SK-N-SH (cell line): ENCODE measurements around the gene PLB1. TPM values are rescaled to one million over a fixed set of nuclear protein-coding genes. Genes with fewer than 3 reads are reported as not detected.

Source experiments
- CTCF ChIA-PET: fragments of 300-600, 350-600 bp; formaldehyde crosslinking; extraction: SDS; loops from one replicate; lab custom pipeline; 2021; lab: Yijun Ruan, JAX
- POLR2A ChIA-PET: fragments of 350-600 bp; sonication (Branson Sonifier 250); formaldehyde crosslinking; extraction: SDS; loops from one replicate; lab custom pipeline; 2020; ENCODE audit warnings: antibody characterized with exemption, inconsistent platforms; lab: Yijun Ruan, JAX
- DNase-seq: peaks from one replicate; pipeline ENCODE4 v3.0.0; 2012
- H2AFZ ChIP-seq: fragments of 200-600 bp; sonication (generic); 2 replicates; pipeline ENCODE4 v1.8.1; 2016; ENCODE audit warnings: antibody characterized with exemption, mild to moderate bottlenecking, low read depth
- H3F3A ChIP-seq: fragments of 200-600 bp; sonication (generic); replicated peaks from 2 replicates; pipeline ENCODE3; 2016; ENCODE audit warnings: antibody characterized with exemption, mild to moderate bottlenecking; ENCODE audit not compliant: insufficient read depth
- H3K27ac ChIP-seq, 2 experiments: fragments of 200-500 bp in 1 of 2; fragments of 200-600 bp in 1 of 2; sonication (Bioruptor generic) in 1 of 2; sonication (generic), shearing (Covaris generic) in 1 of 2; 2 replicates each; pipeline versions ENCODE4 v1.5.1 to v1.6.1; 2014 to 2016; ENCODE audit warnings: low read depth in 2 of 2, inconsistent platforms in 1 of 2, low read length in 1 of 2, mild to moderate bottlenecking in 1 of 2, mixed read lengths in 1 of 2
- H3K27me3 ChIP-seq: fragments of 200-600 bp; sonication (generic), shearing (Covaris generic); 2 replicates; pipeline ENCODE4 v1.6.1; 2016; ENCODE audit warnings: mixed run types; ENCODE audit not compliant: insufficient read depth
- H3K36me3 ChIP-seq, 2 experiments: fragments of 200-500 bp in 1 of 2; fragments of 200-600 bp in 1 of 2; sonication (Bioruptor generic) in 1 of 2; sonication (generic) in 1 of 2; replicated peaks in 1 of 2; 2 replicates each; pipeline versions ENCODE3 to v1.5.1; 2014 to 2016; ENCODE audit warnings: low read length in 1 of 2, mild to moderate bottlenecking in 1 of 2; ENCODE audit not compliant: insufficient read depth in 2 of 2, control insufficient read depth in 1 of 2
- H3K4me1 ChIP-seq, 2 experiments: fragments of 200-500 bp in 1 of 2; fragments of 200-600 bp in 1 of 2; sonication (Bioruptor generic) in 1 of 2; sonication (generic), shearing (Covaris generic) in 1 of 2; 2 replicates each; pipeline versions ENCODE4 v1.5.1 to v1.6.1; 2014 to 2016; ENCODE audit warnings: low read depth in 1 of 2, low read length in 1 of 2, mixed run types in 1 of 2; ENCODE audit not compliant: insufficient read depth in 2 of 2, control insufficient read depth in 1 of 2
- H3K4me2 ChIP-seq: fragments of 200-600 bp; sonication (generic), shearing (Covaris generic); 2 replicates; pipeline ENCODE4 v1.6.1; 2017; ENCODE audit warnings: mixed run types
- H3K4me3 ChIP-seq, 2 experiments: fragments of 200-500 bp in 1 of 2; fragments of 200-600 bp in 1 of 2; sonication (Bioruptor generic) in 1 of 2; sonication (generic), shearing (Covaris generic) in 1 of 2; 2 replicates each; pipeline versions ENCODE4 v1.5.1 to v1.8.1; 2014 to 2016; ENCODE audit warnings: low read depth in 2 of 2, inconsistent platforms in 1 of 2, low read length in 1 of 2, mild to moderate bottlenecking in 1 of 2, mixed read lengths in 1 of 2, moderate library complexity in 1 of 2
- H3K79me2 ChIP-seq: fragments of 200-600 bp; sonication (generic); 2 replicates; pipeline ENCODE4 v1.8.1; 2017; ENCODE audit warnings: mild to moderate bottlenecking; ENCODE audit not compliant: insufficient read depth
- H3K9ac ChIP-seq: fragments of 200-600 bp; sonication (generic); 2 replicates; pipeline ENCODE4 v1.6.1; 2017; ENCODE audit warnings: mixed run types
- H3K9me2 ChIP-seq: fragments of 200-600 bp; sonication (generic); 2 replicates; pipeline ENCODE4 v1.6.1; 2017; ENCODE audit warnings: mixed run types
- H3K9me3 ChIP-seq: fragments of 200-600 bp; sonication (generic); 2 replicates; pipeline ENCODE4 v1.6.1; 2017; ENCODE audit warnings: mixed run types, mild to moderate bottlenecking, moderate library complexity
- H4K20me1 ChIP-seq: fragments of 200-600 bp; sonication (generic); 2 replicates; pipeline ENCODE4 v1.6.1; 2017; ENCODE audit warnings: mild to moderate bottlenecking, mixed run types; ENCODE audit not compliant: insufficient read depth
- CHD2 ChIP-seq: fragments of 150-350 bp; IDR thresholded peaks from 2 replicates; pipeline ENCODE4 v1.6.1; 2018; ENCODE audit warnings: low read length; ENCODE audit not compliant: partially characterized antibody
- ELF1 ChIP-seq: IDR thresholded peaks from 2 replicates; pipeline ENCODE4 v1.4.0; 2012
- FOSL2 ChIP-seq: IDR thresholded peaks from 2 replicates; pipeline ENCODE4 v1.4.0; 2012; ENCODE audit warnings: low read depth, mild to moderate bottlenecking, moderate library complexity, borderline replicate concordance
- GABPA ChIP-seq: IDR thresholded peaks from 2 replicates; pipeline ENCODE4 v1.4.0; 2012; ENCODE audit warnings: low read depth, mild to moderate bottlenecking
- JUND ChIP-seq: IDR thresholded peaks from 2 replicates; pipeline ENCODE4 v1.4.0; 2012
- MAX ChIP-seq: IDR thresholded peaks from 2 replicates; pipeline ENCODE4 v1.4.0; 2012; ENCODE audit warnings: low read depth
- NFIC ChIP-seq: IDR thresholded peaks from 2 replicates; pipeline ENCODE4 v1.4.0; 2012; ENCODE audit warnings: borderline replicate concordance
- NRF1 ChIP-seq: IDR thresholded peaks from 2 replicates; pipeline ENCODE4 v1.6.1; 2012; ENCODE audit warnings: low read depth, mild to moderate bottlenecking, low read length
- RAD21 ChIP-seq: IDR thresholded peaks from 2 replicates; pipeline ENCODE4 v1.6.1; 2012; ENCODE audit warnings: mild to moderate bottlenecking, low read length
- REST ChIP-seq: IDR thresholded peaks from 2 replicates; pipeline ENCODE4 v1.6.1; 2012; ENCODE audit warnings: mild to moderate bottlenecking, low read depth, low read length, moderate library complexity
- RFX5 ChIP-seq: IDR thresholded peaks from 2 replicates; pipeline ENCODE4 v1.6.1; 2012; ENCODE audit warnings: mild to moderate bottlenecking, improper control_type of control experiment, low read length
- SIN3A ChIP-seq: IDR thresholded peaks from 2 replicates; pipeline ENCODE4 v1.6.1; 2012; ENCODE audit warnings: low read depth, mild to moderate bottlenecking, low read length, moderate library complexity, borderline replicate concordance
- SMC3 ChIP-seq: IDR thresholded peaks from 2 replicates; pipeline ENCODE4 v1.6.1; 2012; ENCODE audit warnings: low read depth, low read length, improper control_type of control experiment
- TAF1 ChIP-seq: IDR thresholded peaks from 2 replicates; pipeline ENCODE4 v1.6.1; 2012; ENCODE audit warnings: low read depth, mild to moderate bottlenecking, low read length, moderate library complexity, borderline replicate concordance
- TCF12 ChIP-seq: IDR thresholded peaks from 2 replicates; pipeline ENCODE4 v1.4.0; 2012
- TEAD4 ChIP-seq: IDR thresholded peaks from 2 replicates; pipeline ENCODE4 v1.4.0; 2012; ENCODE audit warnings: mild to moderate bottlenecking, borderline replicate concordance; ENCODE audit not compliant: insufficient read depth
- WGBS: methylation state at CpG from one replicate; pipeline ENCODE4 v1.1.6; 2017; ENCODE audit warnings: low lambda C conversion rate; 5-methylcytosine and 5-hydroxymethylcytosine counted together
- polyA plus RNA-seq, 3 experiments: library from polyadenylated mRNA; depleted of rRNA; stranded (reverse); fragments of >200 nt; gene quantifications; 2 replicates each; pipeline ENCODE4 v1.2.3, GENCODE V29; 2012
- TF ChIP-seq, protein P1 (sequence below): fragments of 150-350 bp; IDR thresholded peaks from 2 replicates; pipeline ENCODE4 v1.6.1; 2016; ENCODE audit warnings: mild to moderate bottlenecking, low read depth, low read length
- TF ChIP-seq, protein P2 (sequence below): IDR thresholded peaks from 2 replicates; pipeline ENCODE4; 2012
- TF ChIP-seq, protein P3 (sequence below): fragments of 150-350 bp; IDR thresholded peaks from 2 replicates; pipeline ENCODE4 v1.6.1; 2017; ENCODE audit warnings: antibody characterized with exemption, low read length, low read depth, borderline replicate concordance

Gene PLB1
- polyA plus RNA-seq, 1 of the 3 experiments (the other 2 are of a cell fraction): 0.10 TPM

DNA sequence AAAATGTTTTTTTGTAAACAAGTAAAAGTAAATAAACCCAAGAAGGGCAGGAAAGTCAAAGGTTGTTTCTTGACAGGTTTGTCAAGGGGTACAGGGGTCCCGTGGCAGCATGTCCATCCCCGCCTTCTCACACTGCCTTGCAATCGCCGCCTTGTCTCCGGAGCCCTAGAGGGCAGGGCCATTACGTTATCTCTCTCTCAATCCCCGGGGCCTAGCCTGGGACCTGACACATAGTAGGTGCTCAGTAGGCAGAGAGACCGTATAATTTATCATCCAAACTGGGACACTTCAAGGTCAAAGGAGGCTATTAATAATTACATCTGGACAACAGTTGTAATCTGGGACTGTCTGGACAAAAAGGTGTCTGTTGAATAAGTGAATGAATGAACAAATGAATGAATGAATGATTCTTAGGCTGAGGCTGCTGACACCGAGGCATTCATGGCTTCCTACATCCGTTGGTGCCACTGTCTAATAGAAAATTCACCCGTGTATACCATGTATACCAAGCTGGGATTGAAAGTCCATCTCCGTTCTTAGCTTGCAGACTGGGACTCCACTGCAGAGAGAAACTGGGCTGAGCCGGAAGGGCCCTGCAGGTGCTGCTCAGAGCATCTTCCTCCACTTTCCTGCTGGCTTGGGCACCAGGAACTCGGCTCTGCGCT is 44.8 kb upstream of the PLB1 start (continued):
- TF ChIP-seq, protein P1, sequence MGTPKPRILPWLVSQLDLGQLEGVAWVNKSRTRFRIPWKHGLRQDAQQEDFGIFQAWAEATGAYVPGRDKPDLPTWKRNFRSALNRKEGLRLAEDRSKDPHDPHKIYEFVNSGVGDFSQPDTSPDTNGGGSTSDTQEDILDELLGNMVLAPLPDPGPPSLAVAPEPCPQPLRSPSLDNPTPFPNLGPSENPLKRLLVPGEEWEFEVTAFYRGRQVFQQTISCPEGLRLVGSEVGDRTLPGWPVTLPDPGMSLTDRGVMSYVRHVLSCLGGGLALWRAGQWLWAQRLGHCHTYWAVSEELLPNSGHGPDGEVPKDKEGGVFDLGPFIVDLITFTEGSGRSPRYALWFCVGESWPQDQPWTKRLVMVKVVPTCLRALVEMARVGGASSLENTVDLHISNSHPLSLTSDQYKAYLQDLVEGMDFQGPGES: no peak
- TF ChIP-seq GABPA (no peak), TAF1 (no peak), RAD21 (no peak), ELF1 (no peak), SMC3 (no peak), FOSL2 (no peak), TEAD4 (no peak)
- TF ChIP-seq, all 33 proteins: peak for 0

DNA sequence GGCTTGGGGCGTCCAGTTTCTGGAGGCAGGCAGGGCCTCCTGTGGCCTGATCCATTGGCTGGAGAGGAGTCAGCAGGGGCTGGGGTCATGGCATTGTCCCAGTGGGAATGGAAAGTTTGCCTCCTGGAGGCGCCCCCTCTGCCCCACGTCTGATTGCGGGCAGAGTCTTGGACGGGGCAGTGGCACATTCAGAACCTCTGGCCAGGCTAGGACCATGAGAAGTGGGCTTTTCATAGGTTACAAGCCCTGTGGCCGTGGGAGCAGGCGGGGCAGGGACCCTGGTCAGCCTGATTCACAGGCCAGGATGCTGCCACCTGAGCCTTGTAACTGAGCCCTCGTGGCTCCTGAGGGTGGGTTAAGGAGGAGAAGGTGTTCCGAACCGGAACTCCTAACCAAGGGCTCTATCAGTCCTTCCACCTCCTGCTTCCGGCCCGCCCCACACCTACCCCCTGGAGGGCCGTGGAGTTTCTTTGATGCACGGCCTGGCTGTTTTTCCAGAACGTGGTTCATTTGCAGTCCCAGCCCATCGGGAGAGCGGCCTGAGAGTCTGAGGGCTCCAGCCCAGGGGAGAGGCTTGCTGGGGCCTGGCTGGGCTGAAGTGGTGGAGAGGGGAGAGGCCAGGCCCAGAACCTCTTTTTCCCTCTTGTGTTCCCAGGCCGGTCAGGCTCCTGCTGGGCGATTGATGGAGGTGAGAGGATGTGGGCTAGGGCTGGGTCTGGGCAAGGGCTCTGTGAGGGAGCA is 43.9 kb upstream of the PLB1 start:
- Histone ChIP-seq H3K4me3 (no peak overlapping the region), H3K4me1 (peaks cover 3 to 24% of the 10 kb centered on the region in 2 experiments; a peak in 2 of 4 replicates), H3K9me3 (no peaks in the 10 kb centered on the region), H3K9me2 (no peaks in the 10 kb centered on the region), H3K27me3 (no peaks in the 10 kb centered on the region), H2AFZ (no peak overlapping the region), H3K4me2 (no peak overlapping the region), H3K36me3 (no peaks in the 10 kb centered on the region), H3K9ac (no peak overlapping the region)
- no peak for DNase-seq
- POLR2A ChIA-PET: interaction anchor here (1.1 kb wide), 1 partner anchor 124 kb away, joined by 3 read pairs; no protein-coding TSS in a partner anchor
- TF ChIP-seq, protein P2, sequence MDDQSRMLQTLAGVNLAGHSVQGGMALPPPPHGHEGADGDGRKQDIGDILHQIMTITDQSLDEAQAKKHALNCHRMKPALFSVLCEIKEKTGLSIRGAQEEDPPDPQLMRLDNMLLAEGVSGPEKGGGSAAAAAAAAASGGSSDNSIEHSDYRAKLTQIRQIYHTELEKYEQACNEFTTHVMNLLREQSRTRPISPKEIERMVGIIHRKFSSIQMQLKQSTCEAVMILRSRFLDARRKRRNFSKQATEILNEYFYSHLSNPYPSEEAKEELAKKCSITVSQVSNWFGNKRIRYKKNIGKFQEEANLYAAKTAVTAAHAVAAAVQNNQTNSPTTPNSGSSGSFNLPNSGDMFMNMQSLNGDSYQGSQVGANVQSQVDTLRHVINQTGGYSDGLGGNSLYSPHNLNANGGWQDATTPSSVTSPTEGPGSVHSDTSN: no peak
- TF ChIP-seq, protein P1: no peak
- TF ChIP-seq GABPA (no peak), TCF12 (no peak), SIN3A (no peak), CHD2 (no peak), JUND (no peak), RFX5 (no peak), ELF1 (no peak), REST (no peak), SMC3 (no peak), FOSL2 (no peak), RAD21 (no peak), TAF1 (no peak), MAX (no peak), NFIC (no peak), NRF1 (no peak)
- TF ChIP-seq, protein P3, sequence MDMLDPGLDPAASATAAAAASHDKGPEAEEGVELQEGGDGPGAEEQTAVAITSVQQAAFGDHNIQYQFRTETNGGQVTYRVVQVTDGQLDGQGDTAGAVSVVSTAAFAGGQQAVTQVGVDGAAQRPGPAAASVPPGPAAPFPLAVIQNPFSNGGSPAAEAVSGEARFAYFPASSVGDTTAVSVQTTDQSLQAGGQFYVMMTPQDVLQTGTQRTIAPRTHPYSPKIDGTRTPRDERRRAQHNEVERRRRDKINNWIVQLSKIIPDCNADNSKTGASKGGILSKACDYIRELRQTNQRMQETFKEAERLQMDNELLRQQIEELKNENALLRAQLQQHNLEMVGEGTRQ: no peak
- TF ChIP-seq, all 33 proteins: peak for 0
- H3K27ac ChIP-seq: no peak overlapping the region
- CTCF ChIA-PET: interaction anchor here (0.6 to 2.2 kb wide), 24 partner anchors 8 to 1146 kb away, joined by 3 to 18 read pairs (median 6); no protein-coding TSS in a partner anchor
- H3K79me2 ChIP-seq: no peaks in the 10 kb centered on the region
- H3F3A ChIP-seq: peaks cover 6% of the 10 kb centered on the region
- H4K20me1 ChIP-seq: no peaks in the 10 kb centered on the region
- WGBS: 90% methylated on average over 19 of the region's 19 CpGs
